GM12892 (cell line): ENCODE data around the gene XPR1.

ENCODE experiments used
- DNase-seq: peaks from one replicate; pipeline ENCODE4 v3.0.0; 2011; ENCODE audit not compliant: insufficient read length
- FAIRE-seq: peaks from 2 replicates; lab custom pipeline; 2011; peaks lifted over from hg19 to GRCh38; lab: Jason Lieb, UNC
- POLR2A ChIP-seq: IDR thresholded peaks from 2 replicates; pipeline ENCODE4 v1.6.1; 2011; ENCODE audit warnings: low read depth, low read length, control low read depth
- POLR2AphosphoS5 ChIP-seq: IDR thresholded peaks from 2 replicates; pipeline ENCODE4 v1.6.1; 2011; ENCODE audit warnings: low read depth, low read length, control low read depth
- TAF1 ChIP-seq: IDR thresholded peaks from 2 replicates; pipeline ENCODE4 v1.6.1; 2011; ENCODE audit warnings: low read depth, mild to moderate bottlenecking, control low read depth, low read length, borderline replicate concordance

The XPR1 gene

GRCh38 chr1:180860535-180860934, 228.7 kb downstream of the XPR1 start:
- no peak for FAIRE-seq
- DNase-seq = no peak
- no peak for TF ChIP-seq POLR2AphosphoS5
- no peak for TF ChIP-seq POLR2A
- TF ChIP-seq TAF1 = no peak

GRCh38 chr1:180862305-180862704, 230.5 kb downstream of the XPR1 start:
- no peak for FAIRE-seq
- DNase-seq = no peak
- no peak for TF ChIP-seq TAF1
- TF ChIP-seq POLR2A = no peak
- TF ChIP-seq POLR2AphosphoS5 = no peak

GRCh38 chr1:180863158-180863775, 231.4 kb downstream of the XPR1 start:
- TF ChIP-seq POLR2A = no peak
- no peak for TF ChIP-seq POLR2AphosphoS5
- TF ChIP-seq TAF1 = no peak
- FAIRE-seq (peak; percentile 84), DNase-seq (no peak)

GRCh38 chr1:180881806-180882509, 250.1 kb downstream of the XPR1 start:
- no peak for TF ChIP-seq POLR2AphosphoS5
- TF ChIP-seq POLR2A = no peak
- no peak for TF ChIP-seq TAF1
- peak; percentile 90 for FAIRE-seq
- DNase-seq = no peak

- DNase-seq = no peak
- no peak for TF ChIP-seq POLR2AphosphoS5
- no peak for FAIRE-seq
Measured at GRCh38 chr1:180884588-180885300, 252.9 kb downstream of the XPR1 start.

GRCh38 chr1:180886338-180886737, 254.5 kb downstream of the XPR1 start:
- TF ChIP-seq POLR2A = no peak
- no peak for TF ChIP-seq TAF1
- no peak for TF ChIP-seq POLR2AphosphoS5
- DNase-seq (no peak), FAIRE-seq (no peak)

GRCh38 chr1:180887841-180888240, 256.0 kb downstream of the XPR1 start:
- no peak for TF ChIP-seq POLR2AphosphoS5
- TF ChIP-seq POLR2A = no peak
- TF ChIP-seq TAF1 = no peak
- FAIRE-seq = no peak
- no peak for DNase-seq

- FAIRE-seq (peak; percentile 88), DNase-seq (no peak)
- TF ChIP-seq TAF1 (no peak), POLR2A (no peak), POLR2AphosphoS5 (no peak)
Measured at GRCh38 chr1:180888870-180889269, 257.0 kb downstream of the XPR1 start.

GRCh38 chr1:180889325-180889724, 257.5 kb downstream of the XPR1 start:
- DNase-seq = no peak
- FAIRE-seq = no peak
- TF ChIP-seq POLR2A (no peak), TAF1 (no peak), POLR2AphosphoS5 (no peak)

- TF ChIP-seq POLR2AphosphoS5 = no peak
- TF ChIP-seq POLR2A = no peak
- FAIRE-seq = no peak
- no peak for DNase-seq
Measured at GRCh38 chr1:180892272-180892671, 260.4 kb downstream of the XPR1 start.

- no peak for DNase-seq
- no peak for TF ChIP-seq POLR2A
- TF ChIP-seq TAF1 = no peak
- no peak for TF ChIP-seq POLR2AphosphoS5
- no peak for FAIRE-seq
Measured at GRCh38 chr1:180892675-180893074, 260.9 kb downstream of the XPR1 start.

- no peak for FAIRE-seq
- DNase-seq = no peak
- TF ChIP-seq TAF1 = no peak
- TF ChIP-seq POLR2AphosphoS5 = no peak
- TF ChIP-seq POLR2A = no peak
Measured at GRCh38 chr1:180893614-180894013, 261.8 kb downstream of the XPR1 start.

GRCh38 chr1:180896161-180896560, 264.3 kb downstream of the XPR1 start:
- no peak for TF ChIP-seq POLR2AphosphoS5
- no peak for DNase-seq
- no peak for FAIRE-seq
